Measurements from ENCODE around the gene ODF2L. TPM values are rescaled to one million over a fixed set of nuclear protein-coding genes. Genes with fewer than 3 reads are reported as not detected.

Gene ODF2L
- total and polyA plus RNA-seq, 10 donors = 39.1 to 132 (median 89.8) TPM

- DNase-seq = peak; percentile 19
- WGBS, 5 donors = 59 to 81% (median 62%) methylated on average over 2 of the region's 2 CpGs
- Histone ChIP-seq H3K27ac (no peak overlapping the region), H3K36me3 (no peaks in the 10 kb centered on the region), H3K9me3 (peaks cover 0 to 17% (median 14%) of the 10 kb centered on the region in 8 donors), H3K4me1 (no peaks in the 10 kb centered on the region), H3K4me3 (no peak overlapping the region), H3K27me3 (replicated peaks in 1 of 7) (no peaks in the 10 kb centered on the region)
- intact Hi-C loops (cut with DNase I; ENCODE audit: low total_unique reads) = no loop called here
- TF ChIP-seq, protein P1, sequence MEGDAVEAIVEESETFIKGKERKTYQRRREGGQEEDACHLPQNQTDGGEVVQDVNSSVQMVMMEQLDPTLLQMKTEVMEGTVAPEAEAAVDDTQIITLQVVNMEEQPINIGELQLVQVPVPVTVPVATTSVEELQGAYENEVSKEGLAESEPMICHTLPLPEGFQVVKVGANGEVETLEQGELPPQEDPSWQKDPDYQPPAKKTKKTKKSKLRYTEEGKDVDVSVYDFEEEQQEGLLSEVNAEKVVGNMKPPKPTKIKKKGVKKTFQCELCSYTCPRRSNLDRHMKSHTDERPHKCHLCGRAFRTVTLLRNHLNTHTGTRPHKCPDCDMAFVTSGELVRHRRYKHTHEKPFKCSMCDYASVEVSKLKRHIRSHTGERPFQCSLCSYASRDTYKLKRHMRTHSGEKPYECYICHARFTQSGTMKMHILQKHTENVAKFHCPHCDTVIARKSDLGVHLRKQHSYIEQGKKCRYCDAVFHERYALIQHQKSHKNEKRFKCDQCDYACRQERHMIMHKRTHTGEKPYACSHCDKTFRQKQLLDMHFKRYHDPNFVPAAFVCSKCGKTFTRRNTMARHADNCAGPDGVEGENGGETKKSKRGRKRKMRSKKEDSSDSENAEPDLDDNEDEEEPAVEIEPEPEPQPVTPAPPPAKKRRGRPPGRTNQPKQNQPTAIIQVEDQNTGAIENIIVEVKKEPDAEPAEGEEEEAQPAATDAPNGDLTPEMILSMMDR (IDR thresholded peaks at IDR 0.05 in 8 of 11, conservative IDR thresholded peaks at IDR 0.05 in 3 of 11) = no peak
- TF ChIP-seq POLR2A (IDR thresholded peaks at IDR 0.05) = no peak
- TF ChIP-seq POLR2AphosphoS5 (IDR thresholded peaks at IDR 0.05) = no peak
Observed at GRCh38 chr1:86345042-86345441, 51.1 kb downstream of the ODF2L start.

GRCh38 chr1:86339906-86340305 lies 56.2 kb downstream of the ODF2L start:
- WGBS, 5 donors = 86 to 99% (median 97%) methylated on average over 7 of the region's 7 CpGs
- TF ChIP-seq, protein P1 (IDR thresholded peaks at IDR 0.05 in 8 of 11, conservative IDR thresholded peaks at IDR 0.05 in 3 of 11) = no peak
- no peak for TF ChIP-seq POLR2AphosphoS5 (IDR thresholded peaks at IDR 0.05)
- TF ChIP-seq POLR2A (IDR thresholded peaks at IDR 0.05) = no peak
- intact Hi-C loops (cut with DNase I; ENCODE audit: low total_unique reads) = no loop called here
- Histone ChIP-seq H3K27me3 (replicated peaks in 1 of 7) (no peaks in the 10 kb centered on the region), H3K4me3 (no peak overlapping the region), H3K4me1 (peaks cover 0 to 13% (median 0%) of the 10 kb centered on the region in 6 donors), H3K36me3 (no peaks in the 10 kb centered on the region), H3K9me3 (peaks cover 0 to 7% (median 6%) of the 10 kb centered on the region in 8 donors), H3K27ac (peak overlapping the region in 7 of 8 donors; percentile 40 to 89 (median 67))
- no peak for DNase-seq

- WGBS, 5 donors = 40 to 57% (median 45%) methylated on average over 5 to 7 of the region's 7 CpGs
- Histone ChIP-seq H3K27ac (peak overlapping the region in 7 of 8 donors; percentile 40 to 89 (median 67)), H3K36me3 (no peaks in the 10 kb centered on the region), H3K4me3 (no peak overlapping the region), H3K4me1 (peaks cover 0 to 13% (median 0%) of the 10 kb centered on the region in 6 donors), H3K9me3 (peaks cover 0 to 4% (median 0%) of the 10 kb centered on the region in 8 donors), H3K27me3 (replicated peaks in 1 of 7) (no peaks in the 10 kb centered on the region)
- intact Hi-C loops (cut with DNase I; ENCODE audit: low total_unique reads) = no loop called here
- no peak for DNase-seq
- TF ChIP-seq POLR2AphosphoS5 (IDR thresholded peaks at IDR 0.05) = peak in 1 of 3 donors; percentile 66
- TF ChIP-seq, protein P1 (IDR thresholded peaks at IDR 0.05 in 8 of 11, conservative IDR thresholded peaks at IDR 0.05 in 3 of 11) = no peak
Observed at GRCh38 chr1:86339014-86339812, 56.9 kb downstream of the ODF2L start.

DNA sequence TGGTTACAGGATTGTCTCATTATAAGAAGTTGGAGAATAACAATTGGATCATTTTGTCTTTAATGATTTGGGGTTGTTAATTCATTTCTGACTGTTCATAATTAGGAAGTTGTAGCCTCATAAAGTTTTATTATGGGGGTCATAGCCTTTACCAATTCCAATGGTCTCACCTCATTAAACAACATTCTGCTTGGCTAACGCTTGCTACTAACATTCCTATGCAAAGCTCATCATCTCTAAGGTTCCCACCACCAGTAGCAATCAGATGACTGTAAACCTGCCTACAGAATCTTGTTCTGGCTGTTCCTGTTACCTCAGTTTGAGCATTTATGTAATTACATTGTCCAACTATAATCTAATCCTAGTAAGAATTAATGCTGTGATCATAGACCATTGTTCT lies 60.2 kb downstream of the ODF2L start:
- no peak for TF ChIP-seq POLR2AphosphoS5 (IDR thresholded peaks at IDR 0.05)
- TF ChIP-seq POLR2A (IDR thresholded peaks at IDR 0.05) = no peak
- TF ChIP-seq, protein P1 (IDR thresholded peaks at IDR 0.05 in 8 of 11, conservative IDR thresholded peaks at IDR 0.05 in 3 of 11) = no peak
- intact Hi-C loops (cut with DNase I; ENCODE audit: low total_unique reads) = no loop called here
- H3K27ac ChIP-seq = no peak overlapping the region
- WGBS, 5 donors = 93 to 100% (median 95%) methylated on average over 1 of the region's 1 CpG
- H3K4me1 ChIP-seq = peaks cover 0 to 13% (median 0%) of the 10 kb centered on the region in 6 donors
- no peak overlapping the region for H3K4me3 ChIP-seq
- H3K9me3 ChIP-seq = peaks cover 0 to 5% (median 0%) of the 10 kb centered on the region in 8 donors
- H3K27me3 ChIP-seq (replicated peaks in 1 of 7) = no peaks in the 10 kb centered on the region
- H3K36me3 ChIP-seq = no peaks in the 10 kb centered on the region
- no peak for DNase-seq

Data from spleen (tissue), 11 donors.